Esophagus squamous epithelium (tissue), 5 donors: ENCODE data around the gene GRIN1. TPM values are rescaled to one million over a fixed set of nuclear protein-coding genes. Genes with fewer than 3 reads are reported as not detected.

Experiments
- DNase-seq: peaks from one replicate; lab custom pipeline; 2025; lab: John Stamatoyannopoulos, UW
- H3K27ac ChIP-seq, 4 donors: fragments of 200-600 bp; sonication (generic); one replicate each; pipeline ENCODE4 v1.5.1; 2016 to 2019; ENCODE audit warnings: mild to moderate bottlenecking in 1 of 4
- H3K27me3 ChIP-seq, 4 donors: fragments of 200-600 bp; sonication (generic); 1 replicate in 3 of 4; 2 replicates in 1 of 4; pipeline versions ENCODE4 v1.5.1 to v1.6.0; 2017 to 2021; ENCODE audit warnings: antibody characterized with exemption in 1 of 4
- H3K36me3 ChIP-seq, 3 donors: fragments of 200-600 bp; sonication (generic); one replicate each; pipeline ENCODE4 v1.5.1; 2016 to 2019
- H3K4me1 ChIP-seq, 3 donors: fragments of 200-600 bp; sonication (generic); one replicate each; pipeline ENCODE4 v1.5.1; 2017 to 2019
- H3K4me3 ChIP-seq, 4 donors: fragments of 200-600 bp; sonication (generic); 1 replicate in 3 of 4; 2 replicates in 1 of 4; pipeline ENCODE4 v1.5.1; 2016 to 2019; ENCODE audit warnings: mild to moderate bottlenecking in 2 of 4, moderate library complexity in 1 of 4
- H3K9me3 ChIP-seq, 3 donors: fragments of 200-600 bp; sonication (generic); one replicate each; pipeline ENCODE4 v1.5.1; 2016 to 2019
- POLR2A ChIP-seq, 4 donors: fragments of 450-650 bp; IDR thresholded peaks; one replicate each; pipeline ENCODE4 v1.6.1; 2017; ENCODE audit warnings: antibody characterized with exemption in 4 of 4, mild to moderate bottlenecking in 4 of 4, moderate library complexity in 3 of 4
- WGBS, 2 donors: methylation state at CpG; one replicate each; pipeline ENCODE4 v1.1.5; 2018; 5-methylcytosine and 5-hydroxymethylcytosine counted together
- intact Hi-C: fragments of 100-400 bp; cut with DNase I; formaldehyde crosslinking; loops from one replicate; pipeline ENCODE4 v1.15.0; 2022
- total RNA-seq, 4 donors: library from RNA; depleted of rRNA; stranded (reverse); fragments of >200 nt; gene quantifications; one replicate each; pipeline ENCODE4 v1.1.0, GENCODE V29; 2016
- TF ChIP-seq, protein P1 (sequence below), 6 experiments: fragments of 450-650 bp in 4 of 6; fragments of 200-600 bp in 2 of 6; sonication (generic) in 2 of 6; IDR thresholded peaks; one replicate each; pipeline ENCODE4 v1.5.1; 2016 to 2019; ENCODE audit warnings: antibody characterized with exemption in 6 of 6, mild to moderate bottlenecking in 4 of 6, moderate library complexity in 4 of 6
- donor health status: DM: yes; HTN: yes; CAD: no.

Gene GRIN1
- total RNA-seq, 4 donors from 2014 or later = 0.38 TPM; not detected in 3

DNA sequence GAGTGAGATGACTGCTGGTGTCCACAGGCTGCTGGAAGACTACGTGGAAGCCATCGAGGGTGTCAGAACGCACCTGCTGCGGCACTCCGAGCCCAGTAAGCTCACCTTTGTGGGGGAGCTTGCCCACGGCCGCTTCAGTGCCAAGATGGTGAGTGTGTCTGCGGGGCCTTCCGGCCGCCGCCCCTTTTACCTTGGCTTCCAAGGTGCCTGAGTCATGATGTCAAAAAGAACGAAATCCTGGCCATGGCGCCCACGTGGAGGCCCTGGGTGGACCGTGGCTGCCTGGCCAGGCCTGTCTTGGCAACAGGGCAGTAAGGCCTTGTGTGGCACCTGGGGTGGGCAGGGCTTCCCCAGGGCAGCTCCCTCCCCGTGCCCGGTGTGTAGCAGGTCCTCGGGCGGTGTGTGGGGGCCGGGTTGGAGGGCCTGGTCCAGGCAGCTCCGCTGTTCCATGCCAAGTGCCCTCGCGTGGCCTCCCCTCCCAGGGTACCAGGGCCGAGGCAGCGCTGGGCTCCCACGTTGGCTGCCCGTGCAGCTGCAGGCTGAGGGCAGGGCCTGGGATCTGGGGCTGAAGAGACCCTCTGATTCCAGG is 32.2 kb upstream of the GRIN1 start:
- Histone ChIP-seq H3K9me3 (no peaks in the 10 kb centered on the region), H3K27me3 (no peaks in the 10 kb centered on the region), H3K4me1 (peaks cover 0 to 4% (median 0%) of the 10 kb centered on the region in 3 donors), H3K27ac (no peak overlapping the region), H3K36me3 (peaks cover 43 to 100% (median 47%) of the 10 kb centered on the region in 3 donors), H3K4me3 (no peak overlapping the region)
- 53 to 77% methylated on average over 7 to 8 of the region's 27 CpGs for WGBS, 2 donors
- TF ChIP-seq POLR2A (IDR thresholded peaks at IDR 0.05) = no peak
- TF ChIP-seq, protein P1, sequence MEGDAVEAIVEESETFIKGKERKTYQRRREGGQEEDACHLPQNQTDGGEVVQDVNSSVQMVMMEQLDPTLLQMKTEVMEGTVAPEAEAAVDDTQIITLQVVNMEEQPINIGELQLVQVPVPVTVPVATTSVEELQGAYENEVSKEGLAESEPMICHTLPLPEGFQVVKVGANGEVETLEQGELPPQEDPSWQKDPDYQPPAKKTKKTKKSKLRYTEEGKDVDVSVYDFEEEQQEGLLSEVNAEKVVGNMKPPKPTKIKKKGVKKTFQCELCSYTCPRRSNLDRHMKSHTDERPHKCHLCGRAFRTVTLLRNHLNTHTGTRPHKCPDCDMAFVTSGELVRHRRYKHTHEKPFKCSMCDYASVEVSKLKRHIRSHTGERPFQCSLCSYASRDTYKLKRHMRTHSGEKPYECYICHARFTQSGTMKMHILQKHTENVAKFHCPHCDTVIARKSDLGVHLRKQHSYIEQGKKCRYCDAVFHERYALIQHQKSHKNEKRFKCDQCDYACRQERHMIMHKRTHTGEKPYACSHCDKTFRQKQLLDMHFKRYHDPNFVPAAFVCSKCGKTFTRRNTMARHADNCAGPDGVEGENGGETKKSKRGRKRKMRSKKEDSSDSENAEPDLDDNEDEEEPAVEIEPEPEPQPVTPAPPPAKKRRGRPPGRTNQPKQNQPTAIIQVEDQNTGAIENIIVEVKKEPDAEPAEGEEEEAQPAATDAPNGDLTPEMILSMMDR (IDR thresholded peaks at IDR 0.05) = no peak
- intact Hi-C loops = no loop called here
- no peak for DNase-seq

DNA sequence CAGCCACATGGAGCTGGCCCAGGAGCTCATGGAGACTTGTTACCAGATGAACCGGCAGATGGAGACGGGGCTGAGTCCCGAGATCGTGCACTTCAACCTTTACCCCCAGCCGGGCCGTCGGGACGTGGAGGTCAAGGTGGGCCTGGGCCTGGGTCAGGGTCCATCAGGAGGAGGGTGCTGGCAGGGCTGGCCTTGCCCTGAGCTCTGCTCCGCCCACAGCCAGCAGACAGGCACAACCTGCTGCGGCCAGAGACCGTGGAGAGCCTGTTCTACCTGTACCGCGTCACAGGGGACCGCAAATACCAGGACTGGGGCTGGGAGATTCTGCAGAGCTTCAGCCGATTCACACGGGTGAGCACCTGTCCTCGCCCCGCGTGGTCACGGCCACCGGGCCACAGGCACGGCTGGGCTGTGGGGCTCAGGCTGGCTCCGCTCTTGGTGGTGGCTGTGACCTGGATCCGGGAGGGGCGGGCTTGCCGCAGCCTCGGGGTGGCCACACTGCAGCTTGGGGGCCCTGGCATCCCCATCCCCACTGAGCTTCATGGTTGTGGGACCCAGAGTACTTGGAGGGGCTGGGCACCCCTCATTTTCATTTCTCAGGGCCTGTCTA is 31.5 kb upstream of the GRIN1 start:
- WGBS, 2 donors = 94% methylated on average over 6 of the region's 27 CpGs; no CpG with 5 or more reads in 1 of the 2 donors
- peaks cover 39 to 100% (median 45%) of the 10 kb centered on the region in 3 donors for H3K36me3 ChIP-seq
- no peak for TF ChIP-seq POLR2A (IDR thresholded peaks at IDR 0.05)
- TF ChIP-seq, protein P1 (IDR thresholded peaks at IDR 0.05) = no peak
- no peaks in the 10 kb centered on the region for H3K9me3 ChIP-seq
- H3K27ac ChIP-seq = no peak overlapping the region
- DNase-seq = no peak
- no peaks in the 10 kb centered on the region for H3K27me3 ChIP-seq
- H3K4me1 ChIP-seq = peaks cover 0 to 4% (median 0%) of the 10 kb centered on the region in 3 donors
- intact Hi-C loops = no loop called here
- no peak overlapping the region for H3K4me3 ChIP-seq

DNA sequence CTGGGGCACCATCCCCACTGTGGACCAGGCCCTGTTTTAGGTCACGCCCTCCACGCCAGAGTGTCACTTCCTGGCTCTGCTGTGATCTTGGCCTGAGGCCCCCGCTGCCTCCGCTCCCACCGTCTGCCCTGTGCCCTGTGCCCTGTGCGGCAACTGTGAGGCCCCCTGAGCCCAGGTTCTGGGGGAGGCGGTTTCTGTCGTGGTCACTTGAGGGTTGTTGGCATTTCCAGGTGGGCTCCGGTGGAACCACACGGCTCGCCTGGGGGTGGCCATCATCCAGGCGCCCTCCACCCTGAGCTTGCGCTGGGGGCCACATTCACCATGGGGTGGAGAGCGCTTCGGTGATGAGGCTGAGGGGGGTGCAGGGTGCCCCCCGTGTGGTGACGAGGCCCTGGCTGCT is 31.0 kb upstream of the GRIN1 start:
- WGBS, 2 donors = 94 to 97% methylated on average over 6 to 9 of the region's 17 CpGs
- Histone ChIP-seq H3K4me3 (no peak overlapping the region), H3K27me3 (no peaks in the 10 kb centered on the region), H3K9me3 (no peaks in the 10 kb centered on the region), H3K36me3 (peaks cover 37 to 100% (median 45%) of the 10 kb centered on the region in 3 donors), H3K4me1 (peaks cover 0 to 4% (median 0%) of the 10 kb centered on the region in 3 donors), H3K27ac (no peak overlapping the region)
- intact Hi-C loops = no loop called here
- no peak for TF ChIP-seq POLR2A (IDR thresholded peaks at IDR 0.05)
- TF ChIP-seq, protein P1 (IDR thresholded peaks at IDR 0.05) = no peak
- DNase-seq = no peak

DNA sequence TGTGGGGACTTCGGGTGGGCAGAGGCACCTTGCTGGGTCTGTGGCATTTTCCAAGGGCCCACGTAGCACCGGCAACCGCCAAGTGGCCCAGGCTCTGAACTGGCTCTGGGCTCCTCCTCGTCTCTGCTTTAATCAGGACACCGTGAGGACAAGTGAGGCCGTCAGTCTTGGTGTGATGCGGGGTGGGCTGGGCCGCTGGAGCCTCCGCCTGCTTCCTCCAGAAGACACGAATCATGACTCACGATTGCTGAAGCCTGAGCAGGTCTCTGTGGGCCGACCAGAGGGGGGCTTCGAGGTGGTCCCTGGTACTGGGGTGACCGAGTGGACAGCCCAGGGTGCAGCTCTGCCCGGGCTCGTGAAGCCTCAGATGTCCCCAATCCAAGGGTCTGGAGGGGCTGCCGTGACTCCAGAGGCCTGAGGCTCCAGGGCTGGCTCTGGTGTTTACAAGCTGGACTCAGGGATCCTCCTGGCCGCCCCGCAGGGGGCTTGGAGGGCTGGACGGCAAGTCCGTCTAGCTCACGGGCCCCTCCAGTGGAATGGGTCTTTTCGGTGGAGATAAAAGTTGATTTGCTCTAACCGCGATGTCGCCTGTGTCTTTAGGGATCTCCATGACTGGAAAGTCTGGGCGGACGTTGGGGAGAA is 30.2 kb upstream of the GRIN1 start:
- intact Hi-C loops = no loop called here
- TF ChIP-seq, protein P1 (IDR thresholded peaks at IDR 0.05) = no peak
- no peak for TF ChIP-seq POLR2A (IDR thresholded peaks at IDR 0.05)
- Histone ChIP-seq H3K27ac (no peak overlapping the region), H3K4me1 (peaks cover 6 to 11% (median 6%) of the 10 kb centered on the region in 3 donors), H3K4me3 (no peak overlapping the region), H3K9me3 (no peaks in the 10 kb centered on the region), H3K36me3 (peaks cover 30 to 97% (median 38%) of the 10 kb centered on the region in 3 donors), H3K27me3 (no peaks in the 10 kb centered on the region)
- DNase-seq = no peak
- WGBS, 2 donors = 95 to 100% methylated on average over 3 to 4 of the region's 29 CpGs
